Measurements from ENCODE around the gene TENM4. TPM values are rescaled to one million over a fixed set of nuclear protein-coding genes. Genes with fewer than 3 reads are reported as not detected.

Gene TENM4
- total and polyA plus RNA-seq, 10 of the 15 experiments (the other 5 are each of a cell fraction or from before 2014, with no cell fraction given), result 0.03 to 0.12 (median 0.06) TPM; not detected in 7

- TF ChIP-seq, protein P1, sequence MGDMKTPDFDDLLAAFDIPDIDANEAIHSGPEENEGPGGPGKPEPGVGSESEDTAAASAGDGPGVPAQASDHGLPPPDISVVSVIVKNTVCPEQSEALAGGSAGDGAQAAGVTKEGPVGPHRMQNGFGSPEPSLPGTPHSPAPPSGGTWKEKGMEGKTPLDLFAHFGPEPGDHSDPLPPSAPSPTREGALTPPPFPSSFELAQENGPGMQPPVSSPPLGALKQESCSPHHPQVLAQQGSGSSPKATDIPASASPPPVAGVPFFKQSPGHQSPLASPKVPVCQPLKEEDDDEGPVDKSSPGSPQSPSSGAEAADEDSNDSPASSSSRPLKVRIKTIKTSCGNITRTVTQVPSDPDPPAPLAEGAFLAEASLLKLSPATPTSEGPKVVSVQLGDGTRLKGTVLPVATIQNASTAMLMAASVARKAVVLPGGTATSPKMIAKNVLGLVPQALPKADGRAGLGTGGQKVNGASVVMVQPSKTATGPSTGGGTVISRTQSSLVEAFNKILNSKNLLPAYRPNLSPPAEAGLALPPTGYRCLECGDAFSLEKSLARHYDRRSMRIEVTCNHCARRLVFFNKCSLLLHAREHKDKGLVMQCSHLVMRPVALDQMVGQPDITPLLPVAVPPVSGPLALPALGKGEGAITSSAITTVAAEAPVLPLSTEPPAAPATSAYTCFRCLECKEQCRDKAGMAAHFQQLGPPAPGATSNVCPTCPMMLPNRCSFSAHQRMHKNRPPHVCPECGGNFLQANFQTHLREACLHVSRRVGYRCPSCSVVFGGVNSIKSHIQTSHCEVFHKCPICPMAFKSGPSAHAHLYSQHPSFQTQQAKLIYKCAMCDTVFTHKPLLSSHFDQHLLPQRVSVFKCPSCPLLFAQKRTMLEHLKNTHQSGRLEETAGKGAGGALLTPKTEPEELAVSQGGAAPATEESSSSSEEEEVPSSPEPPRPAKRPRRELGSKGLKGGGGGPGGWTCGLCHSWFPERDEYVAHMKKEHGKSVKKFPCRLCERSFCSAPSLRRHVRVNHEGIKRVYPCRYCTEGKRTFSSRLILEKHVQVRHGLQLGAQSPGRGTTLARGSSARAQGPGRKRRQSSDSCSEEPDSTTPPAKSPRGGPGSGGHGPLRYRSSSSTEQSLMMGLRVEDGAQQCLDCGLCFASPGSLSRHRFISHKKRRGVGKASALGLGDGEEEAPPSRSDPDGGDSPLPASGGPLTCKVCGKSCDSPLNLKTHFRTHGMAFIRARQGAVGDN (IDR thresholded peaks at IDR 0.05), result no peak
- TF ChIP-seq BCL11A (IDR thresholded peaks at IDR 0.05; ENCODE audit: low read depth, low read length) (no peak), CBX5 (IDR thresholded peaks at IDR 0.05; ENCODE audit: low read depth) (no peak), NFIC (IDR thresholded peaks at IDR 0.05; ENCODE audit: low read depth, low read length) (no peak), EZH2 (IDR thresholded peaks at IDR 0.05; ENCODE audit: borderline replicate concordance, control insufficient read depth, low read depth, low read length) (no peak), NBN (IDR thresholded peaks at IDR 0.05) (no peak), IKZF1 (conservative IDR thresholded peaks at IDR 0.05) (peak; percentile 37; the same call in 1 of the 2 replicates), ZNF622 (IDR thresholded peaks at IDR 0.05) (no peak), NRF1 (conservative IDR thresholded peaks at IDR 0.05; ENCODE audit: low read depth, low read length) (no peak), MTA2 (IDR thresholded peaks at IDR 0.05; ENCODE audit: low read depth) (peak; percentile 62; the same call in 1 of the 2 replicates), MEF2B (IDR thresholded peaks at IDR 0.05; ENCODE audit: partially characterized antibody, poor library complexity, severe bottlenecking) (peak; percentile 75), CHD1 (IDR thresholded peaks at IDR 0.05; ENCODE audit: low read depth, low read length) (no peak)
- TF ChIP-seq, protein P2, sequence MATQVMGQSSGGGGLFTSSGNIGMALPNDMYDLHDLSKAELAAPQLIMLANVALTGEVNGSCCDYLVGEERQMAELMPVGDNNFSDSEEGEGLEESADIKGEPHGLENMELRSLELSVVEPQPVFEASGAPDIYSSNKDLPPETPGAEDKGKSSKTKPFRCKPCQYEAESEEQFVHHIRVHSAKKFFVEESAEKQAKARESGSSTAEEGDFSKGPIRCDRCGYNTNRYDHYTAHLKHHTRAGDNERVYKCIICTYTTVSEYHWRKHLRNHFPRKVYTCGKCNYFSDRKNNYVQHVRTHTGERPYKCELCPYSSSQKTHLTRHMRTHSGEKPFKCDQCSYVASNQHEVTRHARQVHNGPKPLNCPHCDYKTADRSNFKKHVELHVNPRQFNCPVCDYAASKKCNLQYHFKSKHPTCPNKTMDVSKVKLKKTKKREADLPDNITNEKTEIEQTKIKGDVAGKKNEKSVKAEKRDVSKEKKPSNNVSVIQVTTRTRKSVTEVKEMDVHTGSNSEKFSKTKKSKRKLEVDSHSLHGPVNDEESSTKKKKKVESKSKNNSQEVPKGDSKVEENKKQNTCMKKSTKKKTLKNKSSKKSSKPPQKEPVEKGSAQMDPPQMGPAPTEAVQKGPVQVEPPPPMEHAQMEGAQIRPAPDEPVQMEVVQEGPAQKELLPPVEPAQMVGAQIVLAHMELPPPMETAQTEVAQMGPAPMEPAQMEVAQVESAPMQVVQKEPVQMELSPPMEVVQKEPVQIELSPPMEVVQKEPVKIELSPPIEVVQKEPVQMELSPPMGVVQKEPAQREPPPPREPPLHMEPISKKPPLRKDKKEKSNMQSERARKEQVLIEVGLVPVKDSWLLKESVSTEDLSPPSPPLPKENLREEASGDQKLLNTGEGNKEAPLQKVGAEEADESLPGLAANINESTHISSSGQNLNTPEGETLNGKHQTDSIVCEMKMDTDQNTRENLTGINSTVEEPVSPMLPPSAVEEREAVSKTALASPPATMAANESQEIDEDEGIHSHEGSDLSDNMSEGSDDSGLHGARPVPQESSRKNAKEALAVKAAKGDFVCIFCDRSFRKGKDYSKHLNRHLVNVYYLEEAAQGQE (IDR thresholded peaks at IDR 0.05; ENCODE audit: low read depth, low read length), result no peak
Measured at GRCh38 chr11:79367844-79368243, 73.0 kb downstream of the TENM4 start (continued).
